NCI-H1417 (cell line): Measurements from ENCODE around the gene RGS13.
"Not testable (repeated sequence)": the region's sequence is repeated elsewhere in the genome, so short reads cannot be mapped to it uniquely, and the experiment has no call there.

ENCODE experiments used
- DNase-seq, 3 experiments: peaks; one replicate each; lab custom pipeline; 2025; lab: John Stamatoyannopoulos, UW

Gene RGS13

DNA sequence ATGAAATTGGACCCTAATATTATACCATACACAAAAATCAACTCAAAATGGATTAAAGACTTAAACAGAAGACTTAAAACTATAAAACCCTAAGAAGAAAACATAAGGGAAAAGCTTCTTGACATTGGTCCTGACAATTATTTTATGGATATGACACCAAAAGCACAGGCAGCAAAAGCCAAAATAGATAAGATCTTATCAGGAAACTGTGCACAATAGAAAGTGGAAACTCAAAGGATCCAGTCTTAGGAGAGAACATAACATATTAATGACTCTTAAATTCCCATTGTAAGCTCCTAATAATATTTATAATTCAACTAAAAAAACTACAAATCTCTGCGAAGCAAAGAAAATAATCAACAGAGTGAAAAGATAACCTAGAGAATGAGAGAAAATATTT lies 39.8 kb downstream of the RGS13 start:
- no peak for DNase-seq

DNA sequence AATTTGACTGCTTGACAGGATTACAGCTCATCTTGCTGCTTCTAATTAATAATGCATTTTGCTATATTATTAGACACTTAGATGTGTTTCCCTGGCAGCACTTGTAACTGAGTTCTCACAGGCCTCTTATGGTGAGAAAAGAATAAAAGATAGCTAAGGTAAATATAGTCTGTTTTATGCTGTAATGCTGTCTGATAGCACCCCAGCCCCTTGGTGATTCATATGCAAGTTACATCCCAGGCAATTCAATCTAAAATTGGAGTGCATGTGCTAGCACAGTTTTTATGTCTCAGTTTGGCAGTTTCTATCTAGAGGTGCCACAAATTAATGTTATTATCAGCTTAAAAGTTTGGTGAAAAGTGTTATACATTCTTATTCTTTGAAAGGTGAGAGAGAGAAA lies 42.2 kb downstream of the RGS13 start:
- DNase-seq: peak in 1 of 3 experiments; percentile 39

DNA sequence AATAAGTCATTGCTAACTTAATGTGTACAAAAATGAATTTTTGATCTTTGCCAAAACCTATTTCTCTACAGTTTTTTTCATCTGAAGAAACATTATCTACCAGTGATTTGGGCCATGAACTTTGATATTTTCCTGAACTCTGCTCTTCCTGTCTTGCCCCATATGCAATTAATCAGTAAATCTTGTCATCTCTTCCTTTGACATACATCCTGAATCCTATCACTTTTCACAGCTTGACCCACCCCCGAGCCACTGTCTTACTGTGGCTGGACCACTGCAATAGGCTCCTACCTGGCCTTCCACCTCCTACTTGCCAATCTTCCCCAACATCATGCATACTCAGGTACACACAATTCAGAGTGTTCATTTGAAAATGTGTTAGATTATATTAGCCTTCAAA lies 46.4 kb downstream of the RGS13 start:
- DNase-seq: no peak

DNA sequence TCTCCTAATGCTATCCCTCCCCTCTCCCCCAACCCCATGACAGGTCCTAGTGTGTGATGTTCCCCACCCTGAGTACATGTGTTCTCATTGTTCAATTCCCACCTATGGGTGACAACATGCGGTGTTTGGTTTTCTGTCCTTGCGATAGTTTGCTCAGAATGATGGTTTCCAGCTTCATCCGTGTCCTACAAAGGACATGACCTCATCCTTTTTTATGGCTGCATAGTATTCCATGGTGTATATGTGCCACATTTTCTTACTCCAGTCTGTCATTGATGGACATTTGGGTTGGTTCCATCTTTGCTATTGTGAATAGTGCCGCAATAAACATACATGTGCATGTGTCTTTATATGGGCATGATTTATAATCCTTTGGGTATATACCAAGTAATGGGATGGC lies 47.1 kb downstream of the RGS13 start:
- DNase-seq: not testable (repeated sequence)

DNA sequence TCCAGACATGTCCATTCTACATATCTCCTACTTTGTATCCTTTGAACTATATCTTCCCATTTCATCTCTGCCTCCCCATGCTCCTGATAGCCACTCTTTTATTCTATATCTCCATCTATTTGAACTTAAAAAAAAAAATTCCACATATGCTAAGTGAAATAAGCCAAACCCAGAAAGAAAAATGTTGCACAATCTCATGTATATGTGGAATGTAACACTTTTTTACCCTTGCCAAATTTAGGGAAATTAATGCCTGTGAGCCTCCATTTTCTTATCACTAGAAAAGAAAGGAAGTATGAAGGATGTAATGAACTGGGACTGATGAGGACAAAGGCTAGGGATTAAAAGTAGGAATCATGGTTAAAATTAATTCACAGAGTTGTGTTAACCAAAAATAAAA lies 53.5 kb downstream of the RGS13 start:
- no peak for DNase-seq

DNA sequence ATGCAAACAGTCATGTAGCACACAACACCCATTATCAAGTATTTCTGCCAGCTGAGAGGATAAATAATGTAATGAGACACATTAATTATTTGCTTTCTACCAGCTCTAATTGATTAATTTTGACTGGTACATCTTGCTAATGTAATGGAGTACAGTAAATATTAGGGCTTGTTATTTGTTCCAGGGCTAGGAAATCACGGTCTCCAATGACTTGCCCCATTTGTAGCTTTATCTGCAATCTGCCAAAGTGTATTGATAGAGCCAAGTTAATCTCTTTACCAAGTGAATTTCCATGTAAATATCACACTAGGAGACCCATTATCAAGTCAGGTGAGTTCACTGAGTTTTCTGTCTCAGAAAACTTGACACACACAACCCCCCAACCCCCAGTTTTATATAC lies 55.1 kb downstream of the RGS13 start:
- peak in 2 of 3 experiments; percentile 19 to 65 for DNase-seq

DNA sequence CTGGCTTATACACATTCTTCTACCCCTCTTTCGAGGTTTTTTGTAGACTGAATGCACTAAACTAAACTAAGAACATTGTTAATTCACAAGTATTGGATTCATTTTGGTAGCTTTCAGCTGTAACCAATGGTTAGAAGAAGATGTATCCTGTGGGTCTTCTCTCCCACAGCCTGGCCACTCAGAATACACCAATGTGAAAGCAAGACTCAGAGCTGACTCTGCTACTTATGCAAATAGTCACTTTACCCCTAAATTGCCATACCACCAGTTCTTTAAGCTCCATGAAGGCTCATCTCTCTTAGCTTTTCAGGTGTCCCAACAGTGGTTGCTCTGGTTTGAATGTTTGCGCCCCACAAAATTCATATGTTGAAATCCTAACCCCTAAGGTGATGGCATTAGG lies 60.1 kb downstream of the RGS13 start:
- DNase-seq: no peak

DNA sequence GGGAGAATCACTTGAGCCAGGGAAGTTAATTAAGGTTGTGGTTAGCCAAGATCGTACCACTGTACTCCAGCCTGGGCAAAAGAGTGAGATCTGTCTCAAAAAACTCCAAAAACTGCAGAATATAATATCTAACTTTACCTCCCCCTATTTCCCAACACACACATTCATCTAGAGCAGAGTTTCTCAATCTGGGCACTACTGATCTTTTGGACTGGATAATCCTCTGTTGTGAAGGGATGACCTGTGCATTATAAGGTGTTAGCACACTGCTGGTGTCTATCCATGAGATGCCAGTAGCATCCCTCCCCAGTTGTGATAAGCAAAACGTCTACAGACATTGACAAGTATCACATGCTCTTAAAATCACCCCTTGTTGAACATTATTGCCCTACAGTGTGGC lies 61.8 kb downstream of the RGS13 start:
- no peak for DNase-seq

DNA sequence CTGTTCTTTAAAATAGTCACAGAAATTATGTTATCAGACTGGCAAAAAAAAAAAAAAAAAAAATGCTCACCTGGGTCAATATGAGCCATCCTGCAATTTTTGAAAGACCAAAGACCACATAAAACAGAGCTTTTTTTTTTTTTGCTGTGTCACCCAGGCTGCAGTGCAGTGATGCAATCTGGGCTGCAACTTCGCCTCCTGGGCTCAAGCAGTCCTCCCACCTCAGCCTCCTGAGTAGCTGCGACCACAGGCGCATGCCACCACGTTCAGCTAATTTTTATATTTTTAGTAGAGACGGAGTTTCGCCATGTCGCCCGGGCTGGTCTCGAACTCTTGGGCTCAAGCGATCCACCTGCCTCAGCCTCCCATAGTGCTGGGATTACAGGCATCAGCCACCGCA lies 62.8 kb downstream of the RGS13 start:
- DNase-seq: no peak

DNA sequence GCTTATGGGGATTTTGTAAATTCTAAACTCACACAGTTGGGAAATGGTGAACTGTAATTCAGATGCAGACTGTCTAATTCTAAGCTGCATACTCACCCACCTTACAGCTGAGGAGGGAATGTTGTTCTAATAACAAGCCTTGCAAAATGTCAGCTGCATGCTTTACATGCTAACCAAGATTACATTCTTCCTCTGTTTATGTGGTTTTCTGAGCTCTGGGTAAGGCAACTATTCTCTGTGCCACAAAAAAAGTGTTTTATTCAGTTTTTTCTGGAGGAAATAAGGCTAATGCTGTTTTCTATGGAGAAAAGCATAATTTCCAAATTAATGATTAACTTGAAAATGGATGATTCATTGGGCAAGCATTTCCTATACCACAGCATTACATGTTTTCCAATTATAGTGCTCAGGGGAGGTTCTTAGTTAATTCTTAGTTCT lies 64.9 kb downstream of the RGS13 start:
- no peak for DNase-seq

DNA sequence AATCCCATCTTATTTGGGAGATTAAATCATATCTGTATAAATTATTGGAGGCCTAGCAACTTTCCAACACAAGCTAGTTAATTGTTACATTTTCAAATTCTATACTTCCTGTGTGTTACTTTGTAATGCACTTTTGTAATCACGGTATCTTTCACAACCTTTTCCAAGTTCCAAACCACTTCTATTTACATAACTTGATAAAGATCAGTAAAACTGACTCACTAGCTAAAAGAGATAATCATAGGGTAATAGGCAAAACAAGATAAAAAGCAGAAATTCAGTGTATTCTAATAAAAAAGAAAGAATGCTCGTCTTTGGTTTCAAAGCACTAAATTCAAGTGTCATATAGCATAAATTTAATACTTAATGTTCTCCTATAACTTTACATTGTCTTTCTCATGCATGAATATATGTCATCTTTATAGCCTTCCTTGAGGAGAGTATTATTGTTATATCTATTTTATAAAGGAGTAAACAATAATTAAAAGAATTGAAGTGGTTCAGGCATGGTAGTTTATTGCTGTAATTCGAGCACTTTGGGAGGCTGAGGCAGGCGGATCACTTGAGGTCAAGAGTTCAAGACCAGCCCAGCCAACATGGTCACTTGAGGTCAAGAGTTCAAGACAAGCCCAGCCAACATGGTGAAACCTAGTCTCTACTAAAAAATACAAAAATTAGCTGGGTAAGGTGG lies 66.4 kb downstream of the RGS13 start:
- DNase-seq: no peak

DNA sequence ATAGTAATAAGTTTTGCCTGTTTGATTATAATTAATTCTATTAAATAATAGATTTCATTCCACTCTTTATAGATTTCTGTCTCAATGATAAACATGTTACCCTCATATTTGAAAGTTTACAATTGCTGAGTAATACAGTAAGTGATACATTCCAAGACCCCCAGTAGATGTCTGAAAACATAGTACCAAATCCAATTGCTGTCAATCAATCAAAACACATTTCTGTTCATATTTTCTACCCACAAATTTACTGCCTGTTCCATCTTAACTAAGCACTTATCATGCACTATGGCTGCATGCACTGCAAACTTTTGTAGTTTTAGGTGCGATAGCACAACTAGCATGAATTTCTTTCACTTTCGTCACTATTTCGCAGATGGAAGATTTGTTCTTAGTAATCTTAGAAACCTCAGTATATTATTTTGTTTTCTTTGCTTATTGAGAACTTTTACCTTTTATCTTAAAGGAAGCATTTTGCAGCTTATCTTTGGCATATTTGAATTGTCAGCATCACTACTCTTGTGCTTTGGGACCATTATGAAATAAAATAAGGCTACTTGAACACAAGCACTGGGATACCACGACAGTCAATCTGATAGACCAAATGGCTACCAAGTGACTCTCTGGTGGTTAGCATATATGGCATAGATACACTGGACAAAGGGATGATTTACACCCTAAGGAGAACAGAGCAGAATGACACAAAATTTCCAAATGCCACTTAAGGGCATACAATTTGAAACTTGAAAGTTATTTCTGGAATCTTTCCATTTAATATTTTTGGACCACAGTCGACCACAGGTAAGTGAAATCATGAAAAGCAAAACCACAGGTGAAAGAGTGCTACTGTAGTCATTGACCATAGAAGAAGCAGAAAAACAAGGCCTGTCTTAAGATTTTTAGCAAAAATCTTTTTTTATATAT lies 67.6 kb downstream of the RGS13 start:
- no peak for DNase-seq

DNA sequence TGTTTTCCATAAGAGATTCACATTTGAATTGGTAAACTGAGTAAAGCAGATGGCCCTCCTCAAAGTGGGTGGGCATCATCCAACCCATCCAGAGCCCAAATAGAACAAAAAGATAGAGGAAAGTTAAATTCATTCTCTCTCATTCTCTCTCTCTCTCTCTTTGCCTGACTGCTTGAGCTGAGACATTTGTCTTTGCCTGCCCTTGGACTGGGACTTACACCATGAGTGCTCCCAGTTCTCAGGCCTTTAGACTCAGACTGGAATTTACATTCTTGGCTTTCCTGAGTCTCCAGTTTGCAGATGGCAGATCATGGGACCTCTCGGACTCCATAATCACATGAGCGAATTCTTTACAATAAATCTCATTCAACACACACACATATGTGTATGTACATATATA lies 69.6 kb downstream of the RGS13 start:
- DNase-seq: no peak

DNA sequence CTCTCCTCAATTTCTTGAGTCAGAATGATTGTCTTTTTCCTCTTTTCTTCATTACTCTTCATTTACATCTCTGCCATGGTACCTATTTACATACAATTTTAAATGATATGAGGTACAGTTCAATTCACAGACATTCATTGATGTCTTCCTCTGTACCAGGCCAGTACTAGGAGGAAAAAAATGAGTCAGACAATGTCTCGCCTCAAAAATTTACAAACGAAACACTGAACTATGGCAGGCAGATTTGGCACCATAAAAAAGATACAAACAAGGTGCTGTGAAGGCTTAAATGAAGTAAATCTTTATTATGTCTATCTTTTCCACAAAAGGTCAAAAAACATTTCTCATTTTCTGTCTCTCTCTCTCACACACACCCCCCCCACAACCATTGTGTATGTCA lies 71.0 kb downstream of the RGS13 start:
- no peak for DNase-seq

DNA sequence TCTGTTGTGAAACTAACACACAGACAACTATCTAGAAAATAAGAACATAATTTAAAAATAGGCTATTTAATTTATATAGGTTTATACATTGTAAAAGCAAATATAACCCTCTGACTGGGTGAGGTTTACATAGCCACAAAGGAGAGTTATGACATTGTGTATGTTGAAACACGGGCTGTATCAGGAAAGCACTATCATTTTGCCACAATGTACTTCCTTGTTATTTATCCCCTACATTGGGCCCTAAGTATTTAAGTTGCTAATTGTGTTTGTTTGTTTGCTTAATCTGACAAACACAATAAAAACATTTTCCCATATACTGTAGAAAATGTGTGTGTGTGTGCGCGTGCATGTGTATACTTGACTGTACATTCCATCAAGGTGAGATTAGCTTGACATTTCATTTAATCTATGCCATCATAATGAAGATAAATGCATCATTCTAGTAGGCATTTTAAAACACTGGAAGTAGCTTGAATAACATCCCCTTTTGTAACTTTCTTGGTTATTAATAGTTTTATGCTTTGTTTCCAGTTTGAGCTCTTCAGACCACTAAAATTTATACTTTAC lies 72.1 kb downstream of the RGS13 start:
- DNase-seq: no peak

DNA sequence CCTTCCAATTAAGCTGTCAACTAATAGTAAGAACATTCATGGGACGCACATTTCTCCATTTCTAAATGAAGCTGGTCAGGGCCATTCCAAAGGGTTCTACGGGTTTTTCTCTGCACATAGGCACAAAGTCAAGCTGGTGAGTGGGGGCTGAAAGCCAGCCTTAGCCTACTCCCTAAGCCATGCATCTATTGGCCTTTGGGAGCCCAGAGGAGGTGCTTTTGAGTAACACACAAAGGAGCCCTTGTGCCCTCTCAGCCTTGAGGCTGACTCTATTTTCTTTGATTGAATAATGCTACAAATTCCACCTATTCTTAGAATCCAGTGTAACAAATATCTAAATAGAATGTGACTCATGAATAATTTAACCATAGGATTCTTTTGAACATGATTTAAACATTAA lies 73.6 kb downstream of the RGS13 start:
- no peak for DNase-seq
